ENCODE measurements around the gene TMPRSS6.

The TMPRSS6 gene

GRCh38 chr22:37109242-37109917 lies at the start of gene TMPRSS6:
TMPRSS6 (minus strand) TSS chr22:37109713; CDS start chr22:37103417, 6,296 bp downstream.
- DNase-seq (ENCODE audit: low spot score) = no peak

- DNase-seq (ENCODE audit: low spot score) = no peak
Measured at GRCh38 chr22:37158963-37159290, 49.4 kb upstream of the TMPRSS6 start.

GRCh38 chr22:37157516-37158285 lies 48.2 kb upstream of the TMPRSS6 start:
- DNase-seq (ENCODE audit: low spot score) = no peak

- DNase-seq (ENCODE audit: low spot score) = no peak
Measured at GRCh38 chr22:37156686-37157435, 47.3 kb upstream of the TMPRSS6 start.

GRCh38 chr22:37155971-37156370 lies 46.5 kb upstream of the TMPRSS6 start:
- no peak for DNase-seq (ENCODE audit: low spot score)

GRCh38 chr22:37154925-37155712 lies 45.6 kb upstream of the TMPRSS6 start:
- DNase-seq (ENCODE audit: low spot score) = no peak

GRCh38 chr22:37153901-37154300 lies 44.4 kb upstream of the TMPRSS6 start:
- DNase-seq (ENCODE audit: low spot score) = no peak

- DNase-seq (ENCODE audit: low spot score) = no peak
Measured at GRCh38 chr22:37151401-37151800, 41.9 kb upstream of the TMPRSS6 start.

- no peak for DNase-seq (ENCODE audit: low spot score)
Measured at GRCh38 chr22:37150701-37151100, 41.2 kb upstream of the TMPRSS6 start.

GRCh38 chr22:37148742-37149665 lies 39.5 kb upstream of the TMPRSS6 start:
- DNase-seq (ENCODE audit: low spot score) = no peak

GRCh38 chr22:37148031-37148651 lies 38.6 kb upstream of the TMPRSS6 start:
- DNase-seq (ENCODE audit: low spot score) = no peak

- no peak for DNase-seq (ENCODE audit: low spot score)
Measured at GRCh38 chr22:37147186-37147990, 37.9 kb upstream of the TMPRSS6 start.

GRCh38 chr22:37146507-37147180 lies 37.1 kb upstream of the TMPRSS6 start:
- DNase-seq (ENCODE audit: low spot score) = no peak

GRCh38 chr22:37146051-37146385 lies 36.5 kb upstream of the TMPRSS6 start:
- no peak for DNase-seq (ENCODE audit: low spot score)

GRCh38 chr22:37145180-37146050 lies 35.9 kb upstream of the TMPRSS6 start:
- no peak for DNase-seq (ENCODE audit: low spot score)

- no peak for DNase-seq (ENCODE audit: low spot score)
Measured at GRCh38 chr22:37144180-37144554, 34.7 kb upstream of the TMPRSS6 start.

- no peak for DNase-seq (ENCODE audit: low spot score)
Measured at GRCh38 chr22:37141971-37142370, 32.5 kb upstream of the TMPRSS6 start.

- no peak for DNase-seq (ENCODE audit: low spot score)
Measured at GRCh38 chr22:37141476-37141875, 32.0 kb upstream of the TMPRSS6 start.

Data from globus pallidus (tissue), 1 donor.